ENCODE measurements around the gene C11orf24. TPM values are rescaled to one million over a fixed set of nuclear protein-coding genes. Genes with fewer than 3 reads are reported as not detected.

C11orf24 gene
- total RNA-seq, 1 experiment from 2014 or later: 53.7 TPM

DNA sequence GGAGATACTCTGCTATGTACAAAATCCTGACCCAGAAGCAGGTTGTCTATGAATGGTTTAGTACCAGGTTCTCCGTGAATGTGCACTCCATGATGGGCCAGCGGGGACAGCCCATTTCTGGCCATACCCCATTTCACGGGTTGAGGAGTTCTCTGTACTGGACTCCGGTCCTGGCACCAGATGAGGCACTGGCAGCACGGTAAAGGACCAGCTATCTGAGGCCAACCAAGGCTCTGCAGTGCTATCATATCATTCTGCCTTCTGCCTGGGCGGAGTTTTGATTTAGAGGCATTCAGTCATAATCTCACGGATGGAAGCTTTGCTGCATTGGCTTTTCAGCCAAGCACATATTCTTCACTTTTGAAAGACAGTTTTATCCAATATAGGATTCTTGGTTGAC, 40.2 kb downstream of the C11orf24 start (continued):
- TF ChIP-seq, protein P1, sequence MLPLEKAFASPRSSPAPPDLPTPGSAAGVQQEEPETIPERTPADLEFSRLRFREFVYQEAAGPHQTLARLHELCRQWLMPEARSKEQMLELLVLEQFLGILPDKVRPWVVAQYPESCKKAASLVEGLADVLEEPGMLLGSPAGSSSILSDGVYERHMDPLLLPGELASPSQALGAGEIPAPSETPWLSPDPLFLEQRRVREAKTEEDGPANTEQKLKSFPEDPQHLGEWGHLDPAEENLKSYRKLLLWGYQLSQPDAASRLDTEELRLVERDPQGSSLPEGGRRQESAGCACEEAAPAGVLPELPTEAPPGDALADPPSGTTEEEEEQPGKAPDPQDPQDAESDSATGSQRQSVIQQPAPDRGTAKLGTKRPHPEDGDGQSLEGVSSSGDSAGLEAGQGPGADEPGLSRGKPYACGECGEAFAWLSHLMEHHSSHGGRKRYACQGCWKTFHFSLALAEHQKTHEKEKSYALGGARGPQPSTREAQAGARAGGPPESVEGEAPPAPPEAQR (CRISPR knock-in tag; IDR thresholded peaks at IDR 0.05): no peak
- TF ChIP-seq, protein P2, sequence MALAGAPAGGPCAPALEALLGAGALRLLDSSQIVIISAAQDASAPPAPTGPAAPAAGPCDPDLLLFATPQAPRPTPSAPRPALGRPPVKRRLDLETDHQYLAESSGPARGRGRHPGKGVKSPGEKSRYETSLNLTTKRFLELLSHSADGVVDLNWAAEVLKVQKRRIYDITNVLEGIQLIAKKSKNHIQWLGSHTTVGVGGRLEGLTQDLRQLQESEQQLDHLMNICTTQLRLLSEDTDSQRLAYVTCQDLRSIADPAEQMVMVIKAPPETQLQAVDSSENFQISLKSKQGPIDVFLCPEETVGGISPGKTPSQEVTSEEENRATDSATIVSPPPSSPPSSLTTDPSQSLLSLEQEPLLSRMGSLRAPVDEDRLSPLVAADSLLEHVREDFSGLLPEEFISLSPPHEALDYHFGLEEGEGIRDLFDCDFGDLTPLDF (CRISPR knock-in tag; IDR thresholded peaks at IDR 0.05): no peak
- TF ChIP-seq SMAD4 (CRISPR knock-in tag; IDR thresholded peaks at IDR 0.05) (no peak), ZNF138 (CRISPR knock-in tag; conservative IDR thresholded peaks at IDR 0.05) (no peak), ZNF416 (CRISPR knock-in tag; IDR thresholded peaks at IDR 0.05) (no peak), NR2C2 (CRISPR knock-in tag; IDR thresholded peaks at IDR 0.05) (no peak), ZNF263 (CRISPR knock-in tag; IDR thresholded peaks at IDR 0.05; ENCODE audit: low read depth) (no peak)
- TF ChIP-seq, protein P3, sequence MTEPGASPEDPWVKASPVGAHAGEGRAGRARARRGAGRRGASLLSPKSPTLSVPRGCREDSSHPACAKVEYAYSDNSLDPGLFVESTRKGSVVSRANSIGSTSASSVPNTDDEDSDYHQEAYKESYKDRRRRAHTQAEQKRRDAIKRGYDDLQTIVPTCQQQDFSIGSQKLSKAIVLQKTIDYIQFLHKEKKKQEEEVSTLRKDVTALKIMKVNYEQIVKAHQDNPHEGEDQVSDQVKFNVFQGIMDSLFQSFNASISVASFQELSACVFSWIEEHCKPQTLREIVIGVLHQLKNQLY (CRISPR knock-in tag; IDR thresholded peaks at IDR 0.05): no peak
- TF ChIP-seq, protein P4, sequence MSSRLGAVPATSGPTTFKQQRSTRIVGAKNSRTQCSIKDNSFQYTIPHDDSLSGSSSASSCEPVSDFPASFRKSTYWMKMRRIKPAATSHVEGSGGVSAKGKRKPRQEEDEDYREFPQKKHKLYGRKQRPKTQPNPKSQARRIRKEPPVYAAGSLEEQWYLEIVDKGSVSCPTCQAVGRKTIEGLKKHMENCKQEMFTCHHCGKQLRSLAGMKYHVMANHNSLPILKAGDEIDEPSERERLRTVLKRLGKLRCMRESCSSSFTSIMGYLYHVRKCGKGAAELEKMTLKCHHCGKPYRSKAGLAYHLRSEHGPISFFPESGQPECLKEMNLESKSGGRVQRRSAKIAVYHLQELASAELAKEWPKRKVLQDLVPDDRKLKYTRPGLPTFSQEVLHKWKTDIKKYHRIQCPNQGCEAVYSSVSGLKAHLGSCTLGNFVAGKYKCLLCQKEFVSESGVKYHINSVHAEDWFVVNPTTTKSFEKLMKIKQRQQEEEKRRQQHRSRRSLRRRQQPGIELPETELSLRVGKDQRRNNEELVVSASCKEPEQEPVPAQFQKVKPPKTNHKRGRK (CRISPR knock-in tag; IDR thresholded peaks at IDR 0.05; ENCODE audit: borderline replicate concordance): no peak

DNA sequence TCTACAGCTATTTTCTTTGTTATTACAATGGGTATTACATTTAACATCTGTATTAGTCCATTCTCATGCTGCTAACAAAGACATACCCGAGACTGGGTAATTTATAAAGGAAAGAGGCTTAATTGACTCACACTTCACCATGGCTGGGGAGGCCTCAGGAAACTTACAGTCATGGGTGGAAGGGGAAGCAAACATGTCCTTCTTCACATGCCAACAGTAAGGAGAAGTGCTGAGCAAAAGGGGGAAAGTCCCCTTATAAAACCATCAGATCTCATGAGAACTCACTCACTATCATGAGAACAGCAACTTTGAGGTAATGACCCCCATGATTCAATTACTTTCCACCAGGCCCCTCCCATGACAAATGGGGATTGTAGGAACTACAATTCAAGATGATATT, 42.2 kb downstream of the C11orf24 start:
- H3K4me3 Mint-ChIP-seq: no peak overlapping the region
- no peaks in the 10 kb centered on the region for H3K36me3 Mint-ChIP-seq
- CTCF ChIA-PET: no interaction called here
- H3K4me1 Mint-ChIP-seq: no peaks in the 10 kb centered on the region
- no peak for DNase-seq (ENCODE audit: low spot score)
- no peak overlapping the region for H3K27ac Mint-ChIP-seq
- POLR2A ChIA-PET: no interaction called here
- no peak for ATAC-seq
- H3K9me3 Mint-ChIP-seq: peaks cover 30% of the 10 kb centered on the region
- H3K27me3 Mint-ChIP-seq (ENCODE audit: low read depth): peaks cover 8% of the 10 kb centered on the region
- TF ChIP-seq NR1H2 (CRISPR knock-in tag; IDR thresholded peaks at IDR 0.05) (no peak), JUN (CRISPR knock-in tag; IDR thresholded peaks at IDR 0.05) (no peak), RELA (CRISPR knock-in tag; IDR thresholded peaks at IDR 0.05; ENCODE audit: borderline replicate concordance) (no peak)
- TF ChIP-seq, protein P5, sequence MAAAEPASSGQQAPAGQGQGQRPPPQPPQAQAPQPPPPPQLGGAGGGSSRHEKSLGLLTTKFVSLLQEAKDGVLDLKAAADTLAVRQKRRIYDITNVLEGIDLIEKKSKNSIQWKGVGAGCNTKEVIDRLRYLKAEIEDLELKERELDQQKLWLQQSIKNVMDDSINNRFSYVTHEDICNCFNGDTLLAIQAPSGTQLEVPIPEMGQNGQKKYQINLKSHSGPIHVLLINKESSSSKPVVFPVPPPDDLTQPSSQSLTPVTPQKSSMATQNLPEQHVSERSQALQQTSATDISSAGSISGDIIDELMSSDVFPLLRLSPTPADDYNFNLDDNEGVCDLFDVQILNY (CRISPR knock-in tag; IDR thresholded peaks at IDR 0.05): no peak

DNA sequence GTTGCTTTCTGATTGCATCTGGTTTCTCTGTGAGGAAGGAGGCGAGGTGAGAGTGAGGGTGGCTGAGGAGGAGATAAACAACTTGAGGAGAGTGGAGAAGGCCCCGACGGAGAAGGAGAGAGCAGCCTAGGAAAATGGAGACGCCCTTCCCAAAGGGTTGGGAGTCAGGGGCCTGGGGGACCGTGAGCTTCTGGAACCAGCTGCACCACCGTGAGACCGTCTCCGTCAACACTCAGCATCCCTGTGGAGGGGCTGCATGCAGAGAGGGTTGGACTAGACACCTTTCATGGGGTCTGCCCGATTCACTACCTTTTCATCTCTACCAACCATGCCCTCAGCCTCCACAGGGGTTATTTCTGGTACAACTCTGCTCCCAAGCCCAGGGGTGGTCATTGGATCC, 45.4 kb downstream of the C11orf24 start:
- no peak for ATAC-seq
- Mint-ChIP-seq H3K9me3 (peaks cover 34% of the 10 kb centered on the region), H3K36me3 (no peaks in the 10 kb centered on the region), H3K4me1 (no peaks in the 10 kb centered on the region), H3K27ac (no peak overlapping the region), H3K4me3 (no peak overlapping the region), H3K27me3 (ENCODE audit: low read depth) (peaks cover 8% of the 10 kb centered on the region)
- DNase-seq (ENCODE audit: low spot score): no peak
- ChIA-PET POLR2A (no interaction called here), CTCF (interaction anchor here (1.4 kb wide), 1 partner anchor 9 kb away, joined by 3 read pairs; no protein-coding TSS in a partner anchor)
- TF ChIP-seq EMX1 (CRISPR knock-in tag; IDR thresholded peaks at IDR 0.05): no peak
- TF ChIP-seq CBFB (CRISPR knock-in tag; IDR thresholded peaks at IDR 0.05; ENCODE audit: low read depth): no peak
- no peak for TF ChIP-seq OVOL2 (CRISPR knock-in tag; IDR thresholded peaks at IDR 0.05; ENCODE audit: borderline replicate concordance)
- TF ChIP-seq, protein P6, sequence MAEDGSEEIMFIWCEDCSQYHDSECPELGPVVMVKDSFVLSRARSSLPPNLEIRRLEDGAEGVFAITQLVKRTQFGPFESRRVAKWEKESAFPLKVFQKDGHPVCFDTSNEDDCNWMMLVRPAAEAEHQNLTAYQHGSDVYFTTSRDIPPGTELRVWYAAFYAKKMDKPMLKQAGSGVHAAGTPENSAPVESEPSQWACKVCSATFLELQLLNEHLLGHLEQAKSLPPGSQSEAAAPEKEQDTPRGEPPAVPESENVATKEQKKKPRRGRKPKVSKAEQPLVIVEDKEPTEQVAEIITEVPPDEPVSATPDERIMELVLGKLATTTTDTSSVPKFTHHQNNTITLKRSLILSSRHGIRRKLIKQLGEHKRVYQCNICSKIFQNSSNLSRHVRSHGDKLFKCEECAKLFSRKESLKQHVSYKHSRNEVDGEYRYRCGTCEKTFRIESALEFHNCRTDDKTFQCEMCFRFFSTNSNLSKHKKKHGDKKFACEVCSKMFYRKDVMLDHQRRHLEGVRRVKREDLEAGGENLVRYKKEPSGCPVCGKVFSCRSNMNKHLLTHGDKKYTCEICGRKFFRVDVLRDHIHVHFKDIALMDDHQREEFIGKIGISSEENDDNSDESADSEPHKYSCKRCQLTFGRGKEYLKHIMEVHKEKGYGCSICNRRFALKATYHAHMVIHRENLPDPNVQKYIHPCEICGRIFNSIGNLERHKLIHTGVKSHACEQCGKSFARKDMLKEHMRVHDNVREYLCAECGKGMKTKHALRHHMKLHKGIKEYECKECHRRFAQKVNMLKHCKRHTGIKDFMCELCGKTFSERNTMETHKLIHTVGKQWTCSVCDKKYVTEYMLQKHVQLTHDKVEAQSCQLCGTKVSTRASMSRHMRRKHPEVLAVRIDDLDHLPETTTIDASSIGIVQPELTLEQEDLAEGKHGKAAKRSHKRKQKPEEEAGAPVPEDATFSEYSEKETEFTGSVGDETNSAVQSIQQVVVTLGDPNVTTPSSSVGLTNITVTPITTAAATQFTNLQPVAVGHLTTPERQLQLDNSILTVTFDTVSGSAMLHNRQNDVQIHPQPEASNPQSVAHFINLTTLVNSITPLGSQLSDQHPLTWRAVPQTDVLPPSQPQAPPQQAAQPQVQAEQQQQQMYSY (CRISPR knock-in tag; IDR thresholded peaks at IDR 0.05): no peak
- TF ChIP-seq, protein P7, sequence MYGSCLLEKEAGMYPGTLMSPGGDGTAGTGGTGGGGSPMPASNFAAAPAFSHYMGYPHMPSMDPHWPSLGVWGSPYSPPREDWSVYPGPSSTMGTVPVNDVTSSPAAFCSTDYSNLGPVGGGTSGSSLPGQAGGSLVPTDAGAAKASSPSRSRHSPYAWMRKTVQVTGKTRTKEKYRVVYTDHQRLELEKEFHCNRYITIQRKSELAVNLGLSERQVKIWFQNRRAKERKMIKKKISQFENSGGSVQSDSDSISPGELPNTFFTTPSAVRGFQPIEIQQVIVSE (CRISPR knock-in tag; IDR thresholded peaks at IDR 0.05; ENCODE audit: borderline replicate concordance): no peak
- TF ChIP-seq, protein P8, sequence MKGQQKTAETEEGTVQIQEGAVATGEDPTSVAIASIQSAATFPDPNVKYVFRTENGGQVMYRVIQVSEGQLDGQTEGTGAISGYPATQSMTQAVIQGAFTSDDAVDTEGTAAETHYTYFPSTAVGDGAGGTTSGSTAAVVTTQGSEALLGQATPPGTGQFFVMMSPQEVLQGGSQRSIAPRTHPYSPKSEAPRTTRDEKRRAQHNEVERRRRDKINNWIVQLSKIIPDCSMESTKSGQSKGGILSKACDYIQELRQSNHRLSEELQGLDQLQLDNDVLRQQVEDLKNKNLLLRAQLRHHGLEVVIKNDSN (CRISPR knock-in tag; IDR thresholded peaks at IDR 0.05): no peak
- TF ChIP-seq, protein P2 (CRISPR knock-in tag; IDR thresholded peaks at IDR 0.05): no peak
- no peak for TF ChIP-seq ZNF138 (CRISPR knock-in tag; conservative IDR thresholded peaks at IDR 0.05)
- TF ChIP-seq GTF2I (CRISPR knock-in tag; conservative IDR thresholded peaks at IDR 0.05): no peak
- TF ChIP-seq, protein P9, sequence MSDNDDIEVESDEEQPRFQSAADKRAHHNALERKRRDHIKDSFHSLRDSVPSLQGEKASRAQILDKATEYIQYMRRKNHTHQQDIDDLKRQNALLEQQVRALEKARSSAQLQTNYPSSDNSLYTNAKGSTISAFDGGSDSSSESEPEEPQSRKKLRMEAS (CRISPR knock-in tag; IDR thresholded peaks at IDR 0.05): no peak

Data from WTC11 (cell line).